ENCODE measurements around the gene CADM2. TPM values are rescaled to one million over a fixed set of nuclear protein-coding genes. Genes with fewer than 3 reads are reported as not detected.

Gene CADM2
- total RNA-seq, 4 donors from 2014 or later: 15.6 to 51.8 (median 37.4) TPM

DNA sequence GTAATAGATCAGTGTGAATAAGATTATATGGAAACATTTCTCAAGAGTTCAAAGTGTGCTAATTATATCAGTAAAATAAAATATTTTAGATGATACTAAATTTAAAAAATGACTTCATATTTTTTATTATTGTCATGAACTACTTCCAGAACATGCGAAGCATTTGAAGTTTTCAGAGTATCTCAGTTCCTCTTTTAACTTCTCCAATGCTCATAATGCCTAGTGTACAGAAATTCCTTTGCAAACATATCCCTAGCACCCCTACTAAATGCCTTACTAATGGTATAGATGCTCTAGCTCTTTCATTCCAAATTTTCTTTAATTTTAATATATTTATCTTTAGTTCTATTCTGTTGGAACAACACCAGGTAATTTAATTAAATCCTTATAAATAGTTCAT lies 580.4 kb downstream of the CADM2 start:
- DNase-seq (ENCODE audit: low spot score in 2 of 2): no peak
- H3K4me3 ChIP-seq: no peak overlapping the region
- 74 to 85% methylated on average over 1 of the region's 1 CpG for WGBS, 2 donors
- H3K36me3 ChIP-seq: no peaks in the 10 kb centered on the region
- H3K27me3 ChIP-seq: no peaks in the 10 kb centered on the region
- H3K27ac ChIP-seq: no peak overlapping the region
- peaks cover 0 to 9% (median 0%) of the 10 kb centered on the region in 4 donors for H3K4me1 ChIP-seq
- H3K9me3 ChIP-seq: no peaks in the 10 kb centered on the region
- TF ChIP-seq CTCF (IDR thresholded peaks at IDR 0.05) (no peak), POLR2A (IDR thresholded peaks at IDR 0.05) (no peak), EP300 (IDR thresholded peaks at IDR 0.05) (no peak)

GRCh38 chr3:85554153-85554552 lies 595.4 kb downstream of the CADM2 start:
- DNase-seq (ENCODE audit: low spot score in 2 of 2): no peak
- TF ChIP-seq CTCF (IDR thresholded peaks at IDR 0.05): no peak
- TF ChIP-seq EP300 (IDR thresholded peaks at IDR 0.05): no peak
- H3K4me3 ChIP-seq: no peak overlapping the region
- H3K9me3 ChIP-seq: no peaks in the 10 kb centered on the region
- 68 to 86% methylated on average over 10 of the region's 10 CpGs for WGBS, 2 donors
- H3K36me3 ChIP-seq: no peaks in the 10 kb centered on the region
- H3K27ac ChIP-seq: no peak overlapping the region
- no peaks in the 10 kb centered on the region for H3K27me3 ChIP-seq
- no peaks in the 10 kb centered on the region for H3K4me1 ChIP-seq

DNA sequence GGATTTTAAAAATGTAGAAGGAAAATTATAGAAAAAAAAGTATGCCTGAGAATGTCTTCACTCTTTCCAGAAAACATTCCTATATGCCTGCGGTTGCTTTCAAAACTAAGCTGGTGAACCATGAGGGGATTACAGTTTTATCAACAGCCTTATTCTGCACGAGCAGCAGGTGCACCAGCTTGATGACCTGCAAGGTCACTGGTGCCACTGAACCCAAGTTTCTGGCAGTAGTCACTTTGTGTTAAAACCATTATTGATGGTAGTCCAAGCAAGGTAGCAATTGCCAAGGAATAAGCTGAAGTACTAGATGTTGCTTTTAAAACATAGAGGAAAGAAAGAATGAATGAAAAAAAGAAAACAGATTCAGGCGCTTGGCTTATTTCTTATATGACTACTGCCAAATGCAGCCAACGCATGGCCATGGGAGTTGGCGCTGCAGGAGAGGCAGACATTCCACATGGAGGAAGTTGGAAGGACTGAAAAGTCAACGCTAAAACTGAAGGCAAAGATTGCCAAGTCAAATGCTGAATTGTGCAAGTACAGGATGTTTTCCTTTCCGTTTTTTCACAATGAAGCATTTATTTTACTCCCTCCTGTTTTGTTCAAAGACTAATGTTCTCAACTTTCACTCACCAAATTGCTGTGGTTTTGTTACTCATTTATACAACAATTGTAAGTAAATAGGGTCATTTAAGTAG lies 601.4 kb downstream of the CADM2 start:
- no peaks in the 10 kb centered on the region for H3K36me3 ChIP-seq
- no peaks in the 10 kb centered on the region for H3K27me3 ChIP-seq
- no peak overlapping the region for H3K4me3 ChIP-seq
- DNase-seq (ENCODE audit: low spot score in 2 of 2): peak in 1 of 2 donors; percentile 13
- TF ChIP-seq EP300 (IDR thresholded peaks at IDR 0.05) (peak in 1 of 2 donors; percentile 71), CTCF (IDR thresholded peaks at IDR 0.05) (no peak), POLR2A (IDR thresholded peaks at IDR 0.05) (no peak)
- WGBS, 2 donors: 17 to 20% methylated on average over 7 of the region's 7 CpGs
- H3K27ac ChIP-seq: no peak overlapping the region
- H3K4me1 ChIP-seq: peaks cover 0 to 14% (median 0%) of the 10 kb centered on the region in 4 donors
- no peaks in the 10 kb centered on the region for H3K9me3 ChIP-seq

GRCh38 chr3:85567071-85567676 lies 608.4 kb downstream of the CADM2 start:
- H3K4me3 ChIP-seq: no peak overlapping the region
- TF ChIP-seq EP300 (IDR thresholded peaks at IDR 0.05): no peak
- no peak for TF ChIP-seq POLR2A (IDR thresholded peaks at IDR 0.05)
- TF ChIP-seq CTCF (IDR thresholded peaks at IDR 0.05): peak; percentile 31 to 68 (median 34)
- DNase-seq (ENCODE audit: low spot score in 2 of 2): peak; percentile 23 to 60
- no peaks in the 10 kb centered on the region for H3K9me3 ChIP-seq
- no peaks in the 10 kb centered on the region for H3K36me3 ChIP-seq
- H3K27me3 ChIP-seq: no peaks in the 10 kb centered on the region
- H3K4me1 ChIP-seq: no peaks in the 10 kb centered on the region
- WGBS, 2 donors: 12 to 14% methylated on average over 5 of the region's 5 CpGs
- H3K27ac ChIP-seq: no peak overlapping the region

DNA sequence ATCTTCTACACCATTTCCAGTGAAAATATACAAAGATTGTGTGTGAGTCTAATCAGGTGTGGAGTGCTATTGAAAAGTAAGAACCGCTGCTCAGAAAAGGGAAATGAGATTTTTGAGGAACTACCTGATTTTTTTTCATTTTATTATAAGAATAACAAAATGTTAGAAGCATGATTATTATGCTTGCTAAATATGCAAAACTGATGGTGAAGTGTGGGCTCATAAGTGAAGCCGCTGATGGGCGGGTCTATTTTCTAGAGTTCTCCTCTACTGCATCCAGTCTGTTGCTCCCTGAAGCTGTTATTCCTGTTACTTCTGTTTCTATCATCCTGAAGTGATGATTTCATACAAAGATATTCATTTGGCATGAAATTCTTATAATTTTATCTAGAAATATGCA lies 612.0 kb downstream of the CADM2 start:
- Histone ChIP-seq H3K36me3 (no peaks in the 10 kb centered on the region), H3K9me3 (no peaks in the 10 kb centered on the region), H3K27ac (no peak overlapping the region), H3K4me1 (peaks cover 0 to 4% (median 0%) of the 10 kb centered on the region in 4 donors), H3K4me3 (no peak overlapping the region), H3K27me3 (no peaks in the 10 kb centered on the region)
- 89 to 93% methylated on average over 3 of the region's 3 CpGs for WGBS, 2 donors
- DNase-seq (ENCODE audit: low spot score in 2 of 2): no peak
- no peak for TF ChIP-seq EP300 (IDR thresholded peaks at IDR 0.05)
- no peak for TF ChIP-seq POLR2A (IDR thresholded peaks at IDR 0.05)
- TF ChIP-seq CTCF (IDR thresholded peaks at IDR 0.05): no peak
